Measurements from ENCODE around the gene FRMPD1.

DNA sequence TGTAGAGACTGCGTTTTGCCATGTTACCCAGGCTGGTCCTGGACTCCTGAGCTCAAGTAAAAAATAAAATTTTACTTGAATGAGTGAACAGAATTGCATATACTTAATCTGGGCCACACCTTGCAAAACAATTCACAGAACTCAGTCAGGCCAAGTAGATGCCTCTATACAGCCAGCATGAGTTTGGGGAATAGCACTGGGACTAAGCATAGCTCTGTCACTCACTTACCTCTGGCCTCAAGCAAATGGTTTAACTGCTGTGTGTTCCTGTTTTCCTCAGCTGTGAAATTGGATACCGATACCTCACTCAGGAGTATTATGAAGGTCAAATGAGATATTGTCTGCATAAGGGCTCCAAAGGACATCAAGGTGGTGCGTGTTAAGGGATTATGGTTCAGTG lies 10.9 kb upstream of the FRMPD1 start:
- TF ChIP-seq, protein P1, sequence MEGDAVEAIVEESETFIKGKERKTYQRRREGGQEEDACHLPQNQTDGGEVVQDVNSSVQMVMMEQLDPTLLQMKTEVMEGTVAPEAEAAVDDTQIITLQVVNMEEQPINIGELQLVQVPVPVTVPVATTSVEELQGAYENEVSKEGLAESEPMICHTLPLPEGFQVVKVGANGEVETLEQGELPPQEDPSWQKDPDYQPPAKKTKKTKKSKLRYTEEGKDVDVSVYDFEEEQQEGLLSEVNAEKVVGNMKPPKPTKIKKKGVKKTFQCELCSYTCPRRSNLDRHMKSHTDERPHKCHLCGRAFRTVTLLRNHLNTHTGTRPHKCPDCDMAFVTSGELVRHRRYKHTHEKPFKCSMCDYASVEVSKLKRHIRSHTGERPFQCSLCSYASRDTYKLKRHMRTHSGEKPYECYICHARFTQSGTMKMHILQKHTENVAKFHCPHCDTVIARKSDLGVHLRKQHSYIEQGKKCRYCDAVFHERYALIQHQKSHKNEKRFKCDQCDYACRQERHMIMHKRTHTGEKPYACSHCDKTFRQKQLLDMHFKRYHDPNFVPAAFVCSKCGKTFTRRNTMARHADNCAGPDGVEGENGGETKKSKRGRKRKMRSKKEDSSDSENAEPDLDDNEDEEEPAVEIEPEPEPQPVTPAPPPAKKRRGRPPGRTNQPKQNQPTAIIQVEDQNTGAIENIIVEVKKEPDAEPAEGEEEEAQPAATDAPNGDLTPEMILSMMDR (IDR thresholded peaks at IDR 0.05; ENCODE audit: poor library complexity, severe bottlenecking) = no peak
- TF ChIP-seq, protein P2, sequence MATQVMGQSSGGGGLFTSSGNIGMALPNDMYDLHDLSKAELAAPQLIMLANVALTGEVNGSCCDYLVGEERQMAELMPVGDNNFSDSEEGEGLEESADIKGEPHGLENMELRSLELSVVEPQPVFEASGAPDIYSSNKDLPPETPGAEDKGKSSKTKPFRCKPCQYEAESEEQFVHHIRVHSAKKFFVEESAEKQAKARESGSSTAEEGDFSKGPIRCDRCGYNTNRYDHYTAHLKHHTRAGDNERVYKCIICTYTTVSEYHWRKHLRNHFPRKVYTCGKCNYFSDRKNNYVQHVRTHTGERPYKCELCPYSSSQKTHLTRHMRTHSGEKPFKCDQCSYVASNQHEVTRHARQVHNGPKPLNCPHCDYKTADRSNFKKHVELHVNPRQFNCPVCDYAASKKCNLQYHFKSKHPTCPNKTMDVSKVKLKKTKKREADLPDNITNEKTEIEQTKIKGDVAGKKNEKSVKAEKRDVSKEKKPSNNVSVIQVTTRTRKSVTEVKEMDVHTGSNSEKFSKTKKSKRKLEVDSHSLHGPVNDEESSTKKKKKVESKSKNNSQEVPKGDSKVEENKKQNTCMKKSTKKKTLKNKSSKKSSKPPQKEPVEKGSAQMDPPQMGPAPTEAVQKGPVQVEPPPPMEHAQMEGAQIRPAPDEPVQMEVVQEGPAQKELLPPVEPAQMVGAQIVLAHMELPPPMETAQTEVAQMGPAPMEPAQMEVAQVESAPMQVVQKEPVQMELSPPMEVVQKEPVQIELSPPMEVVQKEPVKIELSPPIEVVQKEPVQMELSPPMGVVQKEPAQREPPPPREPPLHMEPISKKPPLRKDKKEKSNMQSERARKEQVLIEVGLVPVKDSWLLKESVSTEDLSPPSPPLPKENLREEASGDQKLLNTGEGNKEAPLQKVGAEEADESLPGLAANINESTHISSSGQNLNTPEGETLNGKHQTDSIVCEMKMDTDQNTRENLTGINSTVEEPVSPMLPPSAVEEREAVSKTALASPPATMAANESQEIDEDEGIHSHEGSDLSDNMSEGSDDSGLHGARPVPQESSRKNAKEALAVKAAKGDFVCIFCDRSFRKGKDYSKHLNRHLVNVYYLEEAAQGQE (IDR thresholded peaks at IDR 0.05; ENCODE audit: borderline replicate concordance) = no peak
- TF ChIP-seq POLR2AphosphoS5 (IDR thresholded peaks at IDR 0.05) = no peak
- no peak for TF ChIP-seq MXI1 (conservative IDR thresholded peaks at IDR 0.05; ENCODE audit: poor library complexity, severe bottlenecking)
- TF ChIP-seq TAF1 (IDR thresholded peaks at IDR 0.05; ENCODE audit: low read depth) = no peak
- no peak for TF ChIP-seq EZH2 (IDR thresholded peaks at IDR 0.05; ENCODE audit: borderline replicate concordance, insufficient read depth, low read length, poor library complexity, severe bottlenecking)
- no peak for TF ChIP-seq SMC3 (conservative IDR thresholded peaks at IDR 0.05; ENCODE audit: poor library complexity)
- TF ChIP-seq RAD21 (conservative IDR thresholded peaks at IDR 0.05) = no peak
- TF ChIP-seq EP300 (conservative IDR thresholded peaks at IDR 0.05; ENCODE audit: poor library complexity, severe bottlenecking) = no peak
